SK-N-SH (cell line): Measurements from ENCODE around the gene CCL7. TPM values are rescaled to one million over a fixed set of nuclear protein-coding genes. Genes with fewer than 3 reads are reported as not detected.

Experiments used
- CTCF ChIA-PET: fragments of 300-600, 350-600 bp; formaldehyde crosslinking; extraction: SDS; loops from one replicate; lab custom pipeline; 2021; lab: Yijun Ruan, JAX
- POLR2A ChIA-PET: fragments of 350-600 bp; sonication (Branson Sonifier 250); formaldehyde crosslinking; extraction: SDS; loops from one replicate; lab custom pipeline; 2020; ENCODE audit warnings: antibody characterized with exemption, inconsistent platforms; lab: Yijun Ruan, JAX
- DNase-seq: peaks from one replicate; pipeline ENCODE4 v3.0.0; 2012
- H2AFZ ChIP-seq: fragments of 200-600 bp; sonication (generic); 2 replicates; pipeline ENCODE4 v1.8.1; 2016; ENCODE audit warnings: antibody characterized with exemption, mild to moderate bottlenecking, low read depth
- H3F3A ChIP-seq: fragments of 200-600 bp; sonication (generic); replicated peaks from 2 replicates; pipeline ENCODE3; 2016; ENCODE audit warnings: antibody characterized with exemption, mild to moderate bottlenecking; ENCODE audit not compliant: insufficient read depth
- H3K27ac ChIP-seq, 2 experiments: fragments of 200-500 bp in 1 of 2; fragments of 200-600 bp in 1 of 2; sonication (Bioruptor generic) in 1 of 2; sonication (generic), shearing (Covaris generic) in 1 of 2; 2 replicates each; pipeline versions ENCODE4 v1.5.1 to v1.6.1; 2014 to 2016; ENCODE audit warnings: low read depth in 2 of 2, inconsistent platforms in 1 of 2, low read length in 1 of 2, mild to moderate bottlenecking in 1 of 2, mixed read lengths in 1 of 2
- H3K27me3 ChIP-seq: fragments of 200-600 bp; sonication (generic), shearing (Covaris generic); 2 replicates; pipeline ENCODE4 v1.6.1; 2016; ENCODE audit warnings: mixed run types; ENCODE audit not compliant: insufficient read depth
- H3K36me3 ChIP-seq, 2 experiments: fragments of 200-500 bp in 1 of 2; fragments of 200-600 bp in 1 of 2; sonication (Bioruptor generic) in 1 of 2; sonication (generic) in 1 of 2; replicated peaks in 1 of 2; 2 replicates each; pipeline versions ENCODE3 to v1.5.1; 2014 to 2016; ENCODE audit warnings: low read length in 1 of 2, mild to moderate bottlenecking in 1 of 2; ENCODE audit not compliant: insufficient read depth in 2 of 2, control insufficient read depth in 1 of 2
- H3K4me1 ChIP-seq, 2 experiments: fragments of 200-500 bp in 1 of 2; fragments of 200-600 bp in 1 of 2; sonication (Bioruptor generic) in 1 of 2; sonication (generic), shearing (Covaris generic) in 1 of 2; 2 replicates each; pipeline versions ENCODE4 v1.5.1 to v1.6.1; 2014 to 2016; ENCODE audit warnings: low read depth in 1 of 2, low read length in 1 of 2, mixed run types in 1 of 2; ENCODE audit not compliant: insufficient read depth in 2 of 2, control insufficient read depth in 1 of 2
- H3K4me2 ChIP-seq: fragments of 200-600 bp; sonication (generic), shearing (Covaris generic); 2 replicates; pipeline ENCODE4 v1.6.1; 2017; ENCODE audit warnings: mixed run types
- H3K4me3 ChIP-seq, 2 experiments: fragments of 200-500 bp in 1 of 2; fragments of 200-600 bp in 1 of 2; sonication (Bioruptor generic) in 1 of 2; sonication (generic), shearing (Covaris generic) in 1 of 2; 2 replicates each; pipeline versions ENCODE4 v1.5.1 to v1.8.1; 2014 to 2016; ENCODE audit warnings: low read depth in 2 of 2, inconsistent platforms in 1 of 2, low read length in 1 of 2, mild to moderate bottlenecking in 1 of 2, mixed read lengths in 1 of 2, moderate library complexity in 1 of 2
- H3K79me2 ChIP-seq: fragments of 200-600 bp; sonication (generic); 2 replicates; pipeline ENCODE4 v1.8.1; 2017; ENCODE audit warnings: mild to moderate bottlenecking; ENCODE audit not compliant: insufficient read depth
- H3K9ac ChIP-seq: fragments of 200-600 bp; sonication (generic); 2 replicates; pipeline ENCODE4 v1.6.1; 2017; ENCODE audit warnings: mixed run types
- H3K9me2 ChIP-seq: fragments of 200-600 bp; sonication (generic); 2 replicates; pipeline ENCODE4 v1.6.1; 2017; ENCODE audit warnings: mixed run types
- H3K9me3 ChIP-seq: fragments of 200-600 bp; sonication (generic); 2 replicates; pipeline ENCODE4 v1.6.1; 2017; ENCODE audit warnings: mixed run types, mild to moderate bottlenecking, moderate library complexity
- H4K20me1 ChIP-seq: fragments of 200-600 bp; sonication (generic); 2 replicates; pipeline ENCODE4 v1.6.1; 2017; ENCODE audit warnings: mild to moderate bottlenecking, mixed run types; ENCODE audit not compliant: insufficient read depth
- ELF1 ChIP-seq: IDR thresholded peaks from 2 replicates; pipeline ENCODE4 v1.4.0; 2012
- EP300 ChIP-seq, 2 experiments: IDR thresholded peaks; 2 replicates each; pipeline versions ENCODE4 v1.4.0 to v1.6.1; 2012; ENCODE audit warnings: borderline replicate concordance in 1 of 2, low read depth in 1 of 2, low read length in 1 of 2
- EZH2phosphoT487 ChIP-seq: fragments of 200-600 bp; sonication (generic); IDR thresholded peaks from 2 replicates; pipeline ENCODE4 v1.6.1; 2017; ENCODE audit warnings: low read depth, mixed run types, mild to moderate bottlenecking, antibody characterized with exemption, moderate library complexity, borderline replicate concordance
- FOSL2 ChIP-seq: IDR thresholded peaks from 2 replicates; pipeline ENCODE4 v1.4.0; 2012; ENCODE audit warnings: low read depth, mild to moderate bottlenecking, moderate library complexity, borderline replicate concordance
- FOXM1 ChIP-seq: IDR thresholded peaks from 2 replicates; pipeline ENCODE4 v1.4.0; 2012; ENCODE audit warnings: low read depth, mild to moderate bottlenecking
- GATA2 ChIP-seq: sonication (generic); formaldehyde crosslinking; IDR thresholded peaks from 2 replicates; pipeline ENCODE4 v1.5.0; 2020; ENCODE audit warnings: mild to moderate bottlenecking, missing genetic modification reagents
- MEF2A ChIP-seq: IDR thresholded peaks from 2 replicates; pipeline ENCODE4 v1.4.0; 2012; ENCODE audit warnings: low read depth, borderline replicate concordance
- POLR2AphosphoS5 ChIP-seq: IDR thresholded peaks from 2 replicates; pipeline ENCODE4 v1.6.1; 2012; ENCODE audit warnings: low read depth, low read length
- RCOR1 ChIP-seq: fragments of 150-350 bp; IDR thresholded peaks from 2 replicates; pipeline ENCODE4 v1.6.1; 2017; ENCODE audit warnings: antibody characterized with exemption, low read length
- RXRA ChIP-seq: IDR thresholded peaks from 2 replicates; pipeline ENCODE4 v1.4.0; 2012; ENCODE audit warnings: low read depth, mild to moderate bottlenecking, borderline replicate concordance
- SMC3 ChIP-seq: IDR thresholded peaks from 2 replicates; pipeline ENCODE4 v1.6.1; 2012; ENCODE audit warnings: low read depth, low read length, improper control_type of control experiment
- TEAD4 ChIP-seq: IDR thresholded peaks from 2 replicates; pipeline ENCODE4 v1.4.0; 2012; ENCODE audit warnings: mild to moderate bottlenecking, borderline replicate concordance; ENCODE audit not compliant: insufficient read depth
- WGBS: methylation state at CpG from one replicate; pipeline ENCODE4 v1.1.6; 2017; ENCODE audit warnings: low lambda C conversion rate; 5-methylcytosine and 5-hydroxymethylcytosine counted together
- polyA plus RNA-seq, 3 experiments: library from polyadenylated mRNA; depleted of rRNA; stranded (reverse); fragments of >200 nt; gene quantifications; 2 replicates each; pipeline ENCODE4 v1.2.3, GENCODE V29; 2012
- TF ChIP-seq, protein P1 (sequence below): fragments of 200-600 bp; sonication (generic); IDR thresholded peaks from 2 replicates; pipeline ENCODE4 v1.6.1; 2017; ENCODE audit warnings: antibody characterized with exemption, mild to moderate bottlenecking, moderate library complexity
- TF ChIP-seq, protein P2 (sequence below): IDR thresholded peaks from 2 replicates; pipeline ENCODE4 v1.4.0; 2012; ENCODE audit warnings: low read depth, borderline replicate concordance
- TF ChIP-seq, protein P3 (sequence below): IDR thresholded peaks from 2 replicates; pipeline ENCODE4 v1.4.0; 2012; ENCODE audit warnings: low read depth, borderline replicate concordance

The CCL7 gene
- polyA plus RNA-seq, 1 of the 3 experiments (the other 2 are of a cell fraction): 0.72 TPM

DNA sequence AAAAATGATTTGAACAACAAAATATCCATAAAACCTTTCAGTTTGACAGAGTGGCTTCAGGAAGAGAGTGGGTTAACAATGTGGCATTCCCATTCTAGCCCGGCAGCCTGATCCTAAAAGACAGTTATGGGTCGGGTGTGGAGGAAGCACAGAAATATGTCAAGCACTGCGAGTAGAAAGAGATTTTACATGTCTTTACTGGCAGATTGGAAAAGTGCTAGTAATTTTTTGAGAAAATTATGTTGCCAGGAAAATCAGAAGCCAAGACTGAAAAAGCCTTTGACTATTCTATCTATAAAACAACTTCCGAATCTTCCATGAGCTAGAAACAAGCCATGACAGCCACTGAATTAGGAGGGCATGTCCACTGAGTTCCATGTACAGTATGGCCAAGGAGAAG, 9.2 kb upstream of the CCL7 start:
- Histone ChIP-seq H3K4me2 (no peak overlapping the region), H3K4me1 (peaks cover 0 to 2% of the 10 kb centered on the region in 2 experiments; a peak in 1 of 4 replicates), H3K9me3 (no peaks in the 10 kb centered on the region), H3K9me2 (no peaks in the 10 kb centered on the region), H3K9ac (no peak overlapping the region)
- DNase-seq: no peak
- TF ChIP-seq SMC3: no peak
- no peak for TF ChIP-seq EZH2phosphoT487
- no peak for TF ChIP-seq RCOR1
- no peak for TF ChIP-seq FOSL2
- TF ChIP-seq, protein P1, sequence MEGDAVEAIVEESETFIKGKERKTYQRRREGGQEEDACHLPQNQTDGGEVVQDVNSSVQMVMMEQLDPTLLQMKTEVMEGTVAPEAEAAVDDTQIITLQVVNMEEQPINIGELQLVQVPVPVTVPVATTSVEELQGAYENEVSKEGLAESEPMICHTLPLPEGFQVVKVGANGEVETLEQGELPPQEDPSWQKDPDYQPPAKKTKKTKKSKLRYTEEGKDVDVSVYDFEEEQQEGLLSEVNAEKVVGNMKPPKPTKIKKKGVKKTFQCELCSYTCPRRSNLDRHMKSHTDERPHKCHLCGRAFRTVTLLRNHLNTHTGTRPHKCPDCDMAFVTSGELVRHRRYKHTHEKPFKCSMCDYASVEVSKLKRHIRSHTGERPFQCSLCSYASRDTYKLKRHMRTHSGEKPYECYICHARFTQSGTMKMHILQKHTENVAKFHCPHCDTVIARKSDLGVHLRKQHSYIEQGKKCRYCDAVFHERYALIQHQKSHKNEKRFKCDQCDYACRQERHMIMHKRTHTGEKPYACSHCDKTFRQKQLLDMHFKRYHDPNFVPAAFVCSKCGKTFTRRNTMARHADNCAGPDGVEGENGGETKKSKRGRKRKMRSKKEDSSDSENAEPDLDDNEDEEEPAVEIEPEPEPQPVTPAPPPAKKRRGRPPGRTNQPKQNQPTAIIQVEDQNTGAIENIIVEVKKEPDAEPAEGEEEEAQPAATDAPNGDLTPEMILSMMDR: no peak
- no peak for TF ChIP-seq EP300 (IDR thresholded peaks at IDR 0.05; ENCODE audit: borderline replicate concordance in 1 of 2, low read depth in 1 of 2, low read length in 1 of 2)
- no peak for TF ChIP-seq ELF1
- TF ChIP-seq, protein P2, sequence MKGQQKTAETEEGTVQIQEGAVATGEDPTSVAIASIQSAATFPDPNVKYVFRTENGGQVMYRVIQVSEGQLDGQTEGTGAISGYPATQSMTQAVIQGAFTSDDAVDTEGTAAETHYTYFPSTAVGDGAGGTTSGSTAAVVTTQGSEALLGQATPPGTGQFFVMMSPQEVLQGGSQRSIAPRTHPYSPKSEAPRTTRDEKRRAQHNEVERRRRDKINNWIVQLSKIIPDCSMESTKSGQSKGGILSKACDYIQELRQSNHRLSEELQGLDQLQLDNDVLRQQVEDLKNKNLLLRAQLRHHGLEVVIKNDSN: no peak
- no peak for TF ChIP-seq RXRA
- no peak for TF ChIP-seq MEF2A
- TF ChIP-seq, all 33 proteins: peak for 0
- H3K27ac ChIP-seq: no peak overlapping the region
- H3K36me3 ChIP-seq: peaks cover 0 to 6% of the 10 kb centered on the region in 2 experiments
- peaks cover 6% of the 10 kb centered on the region; the same call in 1 of the 2 replicates for H3K79me2 ChIP-seq
- no peak overlapping the region for H3K4me3 ChIP-seq
- ChIA-PET POLR2A (no interaction called here), CTCF (interaction anchor here (1.1 kb wide), 1 partner anchor 101 kb away, joined by 3 read pairs; no protein-coding TSS in a partner anchor)
- peaks cover 15% of the 10 kb centered on the region for H3F3A ChIP-seq
- H2AFZ ChIP-seq: no peak overlapping the region
- no peaks in the 10 kb centered on the region for H3K27me3 ChIP-seq
- WGBS: 83% methylated on average over 4 of the region's 4 CpGs
- H4K20me1 ChIP-seq: no peaks in the 10 kb centered on the region

DNA sequence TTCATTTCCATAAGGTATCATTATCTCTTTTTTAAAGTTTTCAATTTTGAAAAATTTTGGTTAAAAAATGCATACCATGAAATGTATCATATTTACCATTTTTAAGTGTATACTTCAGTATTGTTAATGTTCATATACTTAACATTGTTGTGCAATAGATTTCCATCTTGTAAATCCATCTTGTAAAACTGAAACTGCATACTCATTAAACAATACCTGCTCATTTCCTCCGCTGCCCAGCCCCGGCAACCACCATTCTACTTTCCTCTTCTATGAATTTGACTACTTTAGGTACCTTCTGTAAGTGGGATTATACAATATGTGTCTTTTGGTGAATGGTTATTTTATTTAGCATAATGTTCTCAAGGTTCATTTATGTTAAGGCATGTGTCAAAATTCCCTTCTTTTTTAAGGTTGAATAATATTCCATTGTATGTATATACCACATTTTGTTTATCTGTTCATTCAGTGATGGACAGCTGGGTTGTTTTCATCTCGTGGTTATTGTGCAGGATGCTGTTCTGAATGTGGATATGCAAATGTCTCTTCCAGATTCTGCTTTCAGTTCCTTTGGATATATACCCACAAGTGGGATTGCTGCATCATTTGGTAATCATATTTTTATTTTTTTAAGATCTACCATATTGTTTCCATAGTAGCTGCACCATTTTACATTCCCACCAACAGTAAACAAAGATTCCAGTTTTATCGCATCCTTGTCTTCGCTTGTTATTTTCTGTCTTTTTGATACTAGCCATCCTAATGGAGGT, 8.3 kb upstream of the CCL7 start:
- Histone ChIP-seq H4K20me1 (no peaks in the 10 kb centered on the region), H3K9me3 (no peaks in the 10 kb centered on the region), H3K27me3 (no peaks in the 10 kb centered on the region), H3K9ac (no peak overlapping the region), H3K27ac (no peak overlapping the region), H3F3A (peaks cover 7% of the 10 kb centered on the region), H3K4me3 (no peak overlapping the region), H3K9me2 (no peaks in the 10 kb centered on the region), H2AFZ (no peak overlapping the region), H3K4me2 (no peak overlapping the region), H3K4me1 (no peaks in the 10 kb centered on the region), H3K79me2 (no peaks in the 10 kb centered on the region), H3K36me3 (peaks cover 0 to 2% of the 10 kb centered on the region in 2 experiments)
- ChIA-PET CTCF (interaction anchor here (1.1 kb wide), 1 partner anchor 100 kb away, joined by 3 read pairs; no protein-coding TSS in a partner anchor), POLR2A (no interaction called here)
- no peak for DNase-seq
- WGBS: 79% methylated on average over 5 of the region's 5 CpGs
- TF ChIP-seq EP300 (IDR thresholded peaks at IDR 0.05; ENCODE audit: borderline replicate concordance in 1 of 2, low read depth in 1 of 2, low read length in 1 of 2) (no peak), GATA2 (no peak), MEF2A (no peak), ELF1 (no peak), POLR2AphosphoS5 (no peak), TEAD4 (no peak), FOXM1 (no peak), SMC3 (no peak)
- TF ChIP-seq, protein P3, sequence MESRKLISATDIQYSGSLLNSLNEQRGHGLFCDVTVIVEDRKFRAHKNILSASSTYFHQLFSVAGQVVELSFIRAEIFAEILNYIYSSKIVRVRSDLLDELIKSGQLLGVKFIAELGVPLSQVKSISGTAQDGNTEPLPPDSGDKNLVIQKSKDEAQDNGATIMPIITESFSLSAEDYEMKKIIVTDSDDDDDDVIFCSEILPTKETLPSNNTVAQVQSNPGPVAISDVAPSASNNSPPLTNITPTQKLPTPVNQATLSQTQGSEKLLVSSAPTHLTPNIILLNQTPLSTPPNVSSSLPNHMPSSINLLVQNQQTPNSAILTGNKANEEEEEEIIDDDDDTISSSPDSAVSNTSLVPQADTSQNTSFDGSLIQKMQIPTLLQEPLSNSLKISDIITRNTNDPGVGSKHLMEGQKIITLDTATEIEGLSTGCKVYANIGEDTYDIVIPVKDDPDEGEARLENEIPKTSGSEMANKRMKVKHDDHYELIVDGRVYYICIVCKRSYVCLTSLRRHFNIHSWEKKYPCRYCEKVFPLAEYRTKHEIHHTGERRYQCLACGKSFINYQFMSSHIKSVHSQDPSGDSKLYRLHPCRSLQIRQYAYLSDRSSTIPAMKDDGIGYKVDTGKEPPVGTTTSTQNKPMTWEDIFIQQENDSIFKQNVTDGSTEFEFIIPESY: no peak
